GM18520 (cell line): ENCODE results near the gene PTPN2.
A peak's percentile ranks its signal among the peaks of the same experiment; 100 is the strongest.

Experiments
- ATAC-seq: cut with Tn5 transposase; IDR thresholded peaks from one replicate; pipeline ENCODE4 v1.9.1; 2021; ENCODE audit not compliant: unreplicated experiment

Gene PTPN2

GRCh38 chr18:12828116-12829051 is 55.7 kb downstream of the PTPN2 start:
- ATAC-seq, result no peak

- no peak for ATAC-seq
These were observed 56.4 kb downstream of the PTPN2 start for GRCh38 chr18:12827588-12827987.

GRCh38 chr18:12825230-12825629 is 58.8 kb downstream of the PTPN2 start:
- ATAC-seq, result no peak

GRCh38 chr18:12823892-12824291 is 60.1 kb downstream of the PTPN2 start:
- no peak for ATAC-seq

- ATAC-seq, result no peak
These were observed 62.6 kb downstream of the PTPN2 start for GRCh38 chr18:12821408-12821807.

- ATAC-seq, result no peak
These were observed 63.5 kb downstream of the PTPN2 start for GRCh38 chr18:12820506-12820905.

GRCh38 chr18:12819841-12820240 is 64.2 kb downstream of the PTPN2 start:
- no peak for ATAC-seq

GRCh38 chr18:12819322-12819721 is 64.7 kb downstream of the PTPN2 start:
- ATAC-seq, result peak; percentile 55

GRCh38 chr18:12818243-12818642 is 65.8 kb downstream of the PTPN2 start:
- ATAC-seq, result no peak

GRCh38 chr18:12816451-12816850 is 67.6 kb downstream of the PTPN2 start:
- ATAC-seq, result no peak

- ATAC-seq, result no peak
These were observed 72.7 kb downstream of the PTPN2 start for GRCh38 chr18:12811191-12811950.

GRCh38 chr18:12803069-12803936 is 80.7 kb downstream of the PTPN2 start:
- no peak for ATAC-seq

GRCh38 chr18:12802538-12802937 is 81.5 kb downstream of the PTPN2 start:
- no peak for ATAC-seq

GRCh38 chr18:12796448-12796847 is 87.6 kb downstream of the PTPN2 start:
- no peak for ATAC-seq

GRCh38 chr18:12791610-12792009 is 92.4 kb downstream of the PTPN2 start:
- no peak for ATAC-seq

- no peak for ATAC-seq
These were observed 97.4 kb downstream of the PTPN2 start for GRCh38 chr18:12786669-12787068.

- no peak for ATAC-seq
These were observed 100.5 kb downstream of the PTPN2 start for GRCh38 chr18:12783524-12783923.

GRCh38 chr18:12782521-12782920 is 101.5 kb downstream of the PTPN2 start:
- ATAC-seq, result no peak

GRCh38 chr18:12779456-12779855 is 104.6 kb downstream of the PTPN2 start:
- ATAC-seq, result no peak

GRCh38 chr18:12779043-12779442 is 105.0 kb downstream of the PTPN2 start:
- ATAC-seq, result no peak

- no peak for ATAC-seq
These were observed 106.5 kb downstream of the PTPN2 start for GRCh38 chr18:12777500-12777944.
